HG02938 (cell line): ENCODE measurements around the gene SSTR5.

ENCODE experiments used
- ATAC-seq: cut with Tn5 transposase; IDR thresholded peaks from one replicate; pipeline ENCODE4 v1.9.1; 2021; ENCODE audit warnings: mild to moderate bottlenecking, moderate library complexity; ENCODE audit not compliant: unreplicated experiment

SSTR5 gene

GRCh38 chr16:1121009-1121408 lies 48.5 kb downstream of the SSTR5 start:
- ATAC-seq, result no peak

- ATAC-seq, result no peak
These were observed 49.3 kb downstream of the SSTR5 start for GRCh38 chr16:1121601-1122397.

GRCh38 chr16:1122398-1122765 lies 49.8 kb downstream of the SSTR5 start:
- ATAC-seq, result no peak

- no peak for ATAC-seq
These were observed 51.1 kb downstream of the SSTR5 start for GRCh38 chr16:1123525-1124230.

- no peak for ATAC-seq
These were observed 51.7 kb downstream of the SSTR5 start for GRCh38 chr16:1124291-1124690.

- no peak for ATAC-seq
These were observed 52.2 kb downstream of the SSTR5 start for GRCh38 chr16:1124795-1125194.

- no peak for ATAC-seq
These were observed 52.9 kb downstream of the SSTR5 start for GRCh38 chr16:1125471-1125870.

- ATAC-seq, result no peak
These were observed 53.5 kb downstream of the SSTR5 start for GRCh38 chr16:1126044-1126443.

- no peak for ATAC-seq
These were observed 54.0 kb downstream of the SSTR5 start for GRCh38 chr16:1126586-1126985.

- ATAC-seq, result no peak
These were observed 54.6 kb downstream of the SSTR5 start for GRCh38 chr16:1127101-1127500.

- no peak for ATAC-seq
These were observed 55.6 kb downstream of the SSTR5 start for GRCh38 chr16:1127971-1128715.

- no peak for ATAC-seq
These were observed 56.8 kb downstream of the SSTR5 start for GRCh38 chr16:1129106-1129960.

- ATAC-seq, result no peak
These were observed 57.8 kb downstream of the SSTR5 start for GRCh38 chr16:1130382-1130781.
